CD4-positive, alpha-beta T cell (primary cell): ENCODE results near the gene SLC5A2. TPM values are rescaled to one million over a fixed set of nuclear protein-coding genes. Genes with fewer than 3 reads are reported as not detected.

Experiments used
- ATAC-seq: fragments of 200-7000 bp; cut with Tn5 transposase; one replicate; pipeline ENCODE4 v1.10.0; 2022; ENCODE audit warnings: mild to moderate bottlenecking; ENCODE audit not compliant: poor library complexity
- CTCF ChIA-PET: fragments of 350-600 bp; sonication (Branson Sonifier 250); formaldehyde crosslinking; loops from one replicate; lab custom pipeline; 2021; ENCODE audit warnings: antibody characterized with exemption, inconsistent platforms; lab: Charles Lee
- POLR2A ChIA-PET: fragments of 350-600 bp; sonication (Branson Sonifier 250); formaldehyde crosslinking; loops from one replicate; lab custom pipeline; 2021; ENCODE audit warnings: antibody characterized with exemption, inconsistent platforms; lab: Charles Lee
- DNase-seq, 14 experiments: peaks; one replicate each; pipeline ENCODE4 v3.0.0-alpha.2; 2013 to 2020; ENCODE audit warnings: mixed read lengths in 2 of 14
- H3K27ac ChIP-seq, 2 donors: one replicate each; pipeline versions ENCODE4 v1.5.1 to v1.7.0; 2013; ENCODE audit warnings: low read length in 2 of 2, low read depth in 1 of 2, mild to moderate bottlenecking in 1 of 2
- H3K27me3 ChIP-seq, 2 experiments: 1 replicate in 1 of 2; 2 replicates in 1 of 2; pipeline versions ENCODE4 v1.6.1 to v1.7.0; 2013; ENCODE audit warnings: low read length in 2 of 2, control low read depth in 1 of 2, mild to moderate bottlenecking in 1 of 2, moderate library complexity in 1 of 2; ENCODE audit not compliant: insufficient read depth in 2 of 2, control insufficient read depth in 1 of 2
- H3K36me3 ChIP-seq: one replicate; pipeline ENCODE4 v1.6.1; 2013; ENCODE audit warnings: low read length, control low read depth; ENCODE audit not compliant: insufficient read depth
- H3K4me1 ChIP-seq: one replicate; pipeline ENCODE4 v1.6.1; 2013; ENCODE audit warnings: low read length, control low read depth; ENCODE audit not compliant: insufficient read depth
- H3K4me3 ChIP-seq: one replicate; pipeline ENCODE4 v1.5.1; 2013; ENCODE audit warnings: mild to moderate bottlenecking, low read length, moderate library complexity
- H3K9me3 ChIP-seq, 2 experiments: 1 replicate in 1 of 2; 2 replicates in 1 of 2; pipeline versions ENCODE4 v1.6.1 to v1.7.0; 2013; ENCODE audit warnings: low read length in 2 of 2, mild to moderate bottlenecking in 2 of 2, control low read depth in 1 of 2, moderate library complexity in 1 of 2; ENCODE audit not compliant: control insufficient read depth in 1 of 2, insufficient read depth in 1 of 2
- H3K27ac Mint-ChIP-seq: one replicate; pipeline ENCODE4 v1.8.0; 2020; ENCODE audit warnings: mixed read lengths
- H3K27me3 Mint-ChIP-seq: one replicate; pipeline ENCODE4 v1.8.0; 2021; ENCODE audit warnings: mixed read lengths
- H3K36me3 Mint-ChIP-seq: one replicate; pipeline ENCODE4 v1.8.0; 2021; ENCODE audit warnings: low read depth, mixed read lengths
- H3K4me1 Mint-ChIP-seq: one replicate; pipeline ENCODE4 v1.8.0; 2021; ENCODE audit warnings: low read depth, mixed read lengths
- H3K4me3 Mint-ChIP-seq: one replicate; pipeline ENCODE4 v1.8.0; 2020; ENCODE audit warnings: mild to moderate bottlenecking, mixed read lengths
- H3K9me3 Mint-ChIP-seq: one replicate; pipeline ENCODE4 v1.8.0; 2020; ENCODE audit warnings: mixed read lengths
- intact Hi-C, 2 experiments: fragments of 100-400 bp; cut with DNase I in 1 of 2; cut with micrococcal nuclease in 1 of 2; formaldehyde crosslinking; loops; one replicate each; pipeline versions ENCODE4 v1.15.1 to v1.9.0; 2023 to 2025; cut with DNase I, micrococcal nuclease
- total RNA-seq, 174 experiments: library from RNA in 2 of 174; stranded (reverse) in 2 of 174; gene quantifications; one replicate each; pipeline ENCODE4 v1.2.3 and lab custom pipeline; 2021 to 2026
- TF ChIP-seq, protein P1 (sequence below): fragments of 200-600 bp; IDR thresholded peaks from one replicate; pipeline ENCODE4 v1.8.0; 2022; ENCODE audit warnings: antibody characterized with exemption, mild to moderate bottlenecking

SLC5A2 gene
- total RNA-seq, 2 experiments from 2014 or later = 4.1 to 5.3 TPM

GRCh38 chr16:31507929-31508705 is 25.2 kb downstream of the SLC5A2 start, which contains the start of gene RUSF1:
Gene RUSF1, minus strand, starts transcription at chr16:31508391. Its CDS starts 18 bp downstream, at chr16:31508373.
- peak within 1 kb of the TSS; percentile 98 for H3K27ac Mint-ChIP-seq
- H3K9me3 Mint-ChIP-seq = no peaks in the 10 kb centered on the region
- POLR2A ChIA-PET = interaction anchor here (0.6 to 3.1 kb wide), 26 partner anchors 8 to 606 kb away, joined by 3 to 49 read pairs (median 6); partner anchors contain the start of genes ARMC5, KAT8, ZNF267 and ZNF646
- no peaks in the 10 kb centered on the region for H3K27me3 Mint-ChIP-seq
- TF ChIP-seq, protein P1, sequence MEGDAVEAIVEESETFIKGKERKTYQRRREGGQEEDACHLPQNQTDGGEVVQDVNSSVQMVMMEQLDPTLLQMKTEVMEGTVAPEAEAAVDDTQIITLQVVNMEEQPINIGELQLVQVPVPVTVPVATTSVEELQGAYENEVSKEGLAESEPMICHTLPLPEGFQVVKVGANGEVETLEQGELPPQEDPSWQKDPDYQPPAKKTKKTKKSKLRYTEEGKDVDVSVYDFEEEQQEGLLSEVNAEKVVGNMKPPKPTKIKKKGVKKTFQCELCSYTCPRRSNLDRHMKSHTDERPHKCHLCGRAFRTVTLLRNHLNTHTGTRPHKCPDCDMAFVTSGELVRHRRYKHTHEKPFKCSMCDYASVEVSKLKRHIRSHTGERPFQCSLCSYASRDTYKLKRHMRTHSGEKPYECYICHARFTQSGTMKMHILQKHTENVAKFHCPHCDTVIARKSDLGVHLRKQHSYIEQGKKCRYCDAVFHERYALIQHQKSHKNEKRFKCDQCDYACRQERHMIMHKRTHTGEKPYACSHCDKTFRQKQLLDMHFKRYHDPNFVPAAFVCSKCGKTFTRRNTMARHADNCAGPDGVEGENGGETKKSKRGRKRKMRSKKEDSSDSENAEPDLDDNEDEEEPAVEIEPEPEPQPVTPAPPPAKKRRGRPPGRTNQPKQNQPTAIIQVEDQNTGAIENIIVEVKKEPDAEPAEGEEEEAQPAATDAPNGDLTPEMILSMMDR = no peak
- DNase-seq (peak; percentile 65 to 89 (median 80)), ATAC-seq (peak; percentile 87)
- peak within 1 kb of the TSS; percentile 97 for H3K4me3 ChIP-seq
- H3K4me1 Mint-ChIP-seq = peaks cover 58% of the 10 kb centered on the region
- peak within 1 kb of the TSS; percentile 94 for H3K4me3 Mint-ChIP-seq
- no peaks in the 10 kb centered on the region for H3K27me3 ChIP-seq
- H3K36me3 Mint-ChIP-seq = peaks cover 33% of the 10 kb centered on the region
- no peaks in the 10 kb centered on the region for H3K9me3 ChIP-seq
- H3K4me1 ChIP-seq = peaks cover 40% of the 10 kb centered on the region
- H3K36me3 ChIP-seq = peaks cover 11% of the 10 kb centered on the region
- CTCF ChIA-PET = interaction anchor here (1.0 to 1.3 kb wide), 4 partner anchors 20 to 48 kb away, joined by 3 to 5 read pairs (median 4); no protein-coding TSS in a partner anchor
- intact Hi-C loops = loop anchor here (1.0 to 5.0 kb wide), 7 partner anchors 20 to 391 kb away; partner anchors contain the start of genes ARMC5 (in 2 of the 2) and KAT8 (in 1 of the 2)
- peak within 1 kb of the TSS; percentile 79 to 87 for H3K27ac ChIP-seq

DNA sequence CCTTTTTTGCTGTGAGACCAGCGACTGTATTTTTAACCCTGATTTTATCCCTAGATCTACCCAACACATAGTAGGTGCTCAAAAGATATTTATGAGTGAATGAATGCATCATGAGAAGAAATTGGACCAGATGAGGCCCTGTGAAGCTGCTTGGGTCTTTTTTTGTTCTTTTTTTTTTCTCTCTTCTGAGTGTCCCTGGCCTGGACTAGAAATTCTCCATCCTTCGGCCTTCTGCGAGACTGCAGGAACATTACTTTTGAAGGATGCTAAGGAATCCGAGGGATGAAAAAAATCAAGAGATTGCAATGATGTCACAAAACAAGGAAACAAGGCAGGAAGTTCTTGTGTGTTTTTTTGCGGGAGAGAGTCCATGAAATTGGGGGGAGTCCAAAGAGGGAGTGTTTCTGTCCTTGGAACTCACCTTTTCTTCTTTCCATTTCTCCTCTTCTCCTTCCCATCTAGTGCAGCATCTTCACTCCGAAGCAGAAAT is 25.8 kb downstream of the SLC5A2 start:
- POLR2A ChIA-PET = interaction anchor here (0.9 to 3.1 kb wide), 21 partner anchors 11 to 435 kb away, joined by 3 to 49 read pairs (median 7); partner anchors contain the start of genes ARMC5, ZNF267, ZNF646 and ZNF668
- H3K4me1 Mint-ChIP-seq = peaks cover 58% of the 10 kb centered on the region
- peak overlapping the region; percentile 94 for H3K4me3 Mint-ChIP-seq
- H3K9me3 Mint-ChIP-seq = no peaks in the 10 kb centered on the region
- peak overlapping the region; percentile 98 for H3K27ac Mint-ChIP-seq
- H3K4me1 ChIP-seq = peaks cover 40% of the 10 kb centered on the region
- CTCF ChIA-PET = interaction anchor here (1.0 to 1.3 kb wide), 3 partner anchors 21 to 48 kb away, joined by 3 to 5 read pairs (median 4); no protein-coding TSS in a partner anchor
- intact Hi-C loops = loop anchor here (1.0 to 5.0 kb wide), 7 partner anchors 20 to 391 kb away; partner anchors contain the start of genes ARMC5 (in 2 of the 2) and KAT8 (in 1 of the 2)
- no peaks in the 10 kb centered on the region for H3K9me3 ChIP-seq
- DNase-seq = peak in 1 of 14 experiments; percentile 13
- peak overlapping the region; percentile 97 for H3K4me3 ChIP-seq
- H3K36me3 ChIP-seq = peaks cover 11% of the 10 kb centered on the region
- H3K27me3 Mint-ChIP-seq = no peaks in the 10 kb centered on the region
- peak overlapping the region; percentile 79 to 87 for H3K27ac ChIP-seq
- no peaks in the 10 kb centered on the region for H3K27me3 ChIP-seq
- peaks cover 32% of the 10 kb centered on the region for H3K36me3 Mint-ChIP-seq
- peak; percentile 4 for ATAC-seq
- TF ChIP-seq, protein P1 = no peak

DNA sequence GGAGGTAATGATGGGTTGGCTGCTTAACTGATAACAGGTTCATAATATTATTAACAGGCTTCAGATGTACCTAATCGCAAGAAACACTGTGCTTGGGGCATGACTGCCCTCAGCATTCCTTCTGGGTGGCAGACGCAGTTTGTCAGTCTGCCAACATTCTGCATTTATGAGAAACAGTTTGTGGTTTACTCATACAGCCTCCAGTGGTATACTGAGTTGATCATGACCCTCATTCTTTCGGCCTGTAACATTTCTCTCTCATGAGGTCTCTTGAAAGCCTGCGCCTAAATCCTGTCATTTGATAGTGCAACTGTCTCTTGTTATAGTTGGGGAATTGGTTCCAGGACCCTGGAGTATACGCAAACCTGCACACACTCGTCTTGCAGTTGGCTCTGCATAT is 30.2 kb downstream of the SLC5A2 start:
- no peak for ATAC-seq
- H3K4me3 Mint-ChIP-seq = no peak overlapping the region

More for the DNA sequence above, 30.2 kb downstream of the SLC5A2 start:
- TF ChIP-seq, protein P1 = no peak
- no peaks in the 10 kb centered on the region for H3K36me3 ChIP-seq
- Mint-ChIP-seq H3K27me3 (no peaks in the 10 kb centered on the region), H3K4me1 (peaks cover 24% of the 10 kb centered on the region), H3K9me3 (no peaks in the 10 kb centered on the region), H3K27ac (no peak overlapping the region), H3K36me3 (peaks cover 12% of the 10 kb centered on the region)
- POLR2A ChIA-PET = no interaction called here
- CTCF ChIA-PET = no interaction called here
- H3K27ac ChIP-seq = no peak overlapping the region
- H3K4me3 ChIP-seq = no peak overlapping the region
- H3K4me1 ChIP-seq = peaks cover 19% of the 10 kb centered on the region
- DNase-seq = no peak
- no peaks in the 10 kb centered on the region for H3K27me3 ChIP-seq
- no peaks in the 10 kb centered on the region for H3K9me3 ChIP-seq
- intact Hi-C loops = no loop called here
